HG02759 (cell line): Measurements from ENCODE around the gene BNIP2.
A peak's percentile ranks its signal among the peaks of the same experiment; 100 is the strongest.
"Not testable (repeated sequence)": the region's sequence is repeated elsewhere in the genome, so short reads cannot be mapped to it uniquely, and the experiment has no call there.

Experiments
- ATAC-seq: cut with Tn5 transposase; IDR thresholded peaks from one replicate; pipeline ENCODE4 v1.9.1; 2021; ENCODE audit warnings: mild to moderate bottlenecking, moderate library complexity; ENCODE audit not compliant: unreplicated experiment

The BNIP2 gene

GRCh38 chr15:59642351-59642750 lies 46.8 kb downstream of the BNIP2 start:
- no peak for ATAC-seq

- ATAC-seq = not testable (repeated sequence)
Observed at GRCh38 chr15:59637507-59637906, 51.6 kb downstream of the BNIP2 start.

DNA sequence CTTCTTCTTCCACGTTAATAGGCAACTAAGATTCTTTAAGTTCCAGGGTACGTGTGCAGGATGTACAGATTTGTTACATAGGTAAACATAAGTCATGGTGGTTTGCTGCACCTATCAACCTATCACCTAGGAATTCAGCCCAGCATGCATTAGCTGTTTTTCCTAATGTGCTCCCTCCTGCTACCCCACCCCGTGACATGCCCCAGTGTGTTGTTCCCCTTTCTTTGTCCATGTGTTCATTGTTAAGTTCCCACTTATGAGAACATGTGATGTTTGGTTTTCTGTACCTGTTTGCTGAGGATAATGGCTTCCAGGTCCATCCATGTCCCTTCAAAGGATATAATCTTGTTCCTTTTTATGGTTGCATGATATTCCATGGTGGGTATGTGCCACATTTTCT lies 52.9 kb downstream of the BNIP2 start:
- no peak for ATAC-seq

DNA sequence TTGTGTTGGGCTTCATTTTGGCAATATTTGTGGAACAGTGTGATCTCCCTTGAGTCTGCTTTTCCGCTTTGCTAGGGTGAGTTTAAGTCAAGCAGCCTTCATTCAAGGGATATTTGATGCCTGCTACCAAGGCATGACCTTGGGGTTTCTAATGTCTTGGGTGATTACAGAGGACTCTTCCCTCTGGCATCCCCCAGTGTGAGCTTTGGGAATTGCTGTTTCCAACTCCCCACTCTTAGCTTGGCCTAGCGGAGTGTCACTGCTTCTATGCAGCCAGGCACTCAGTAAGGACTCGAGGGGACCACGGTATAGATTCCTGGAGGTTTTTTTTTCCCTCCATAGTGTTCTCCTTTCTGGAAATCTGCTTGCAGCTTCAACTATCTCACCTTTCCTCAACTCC lies 56.4 kb downstream of the BNIP2 start:
- ATAC-seq = no peak

DNA sequence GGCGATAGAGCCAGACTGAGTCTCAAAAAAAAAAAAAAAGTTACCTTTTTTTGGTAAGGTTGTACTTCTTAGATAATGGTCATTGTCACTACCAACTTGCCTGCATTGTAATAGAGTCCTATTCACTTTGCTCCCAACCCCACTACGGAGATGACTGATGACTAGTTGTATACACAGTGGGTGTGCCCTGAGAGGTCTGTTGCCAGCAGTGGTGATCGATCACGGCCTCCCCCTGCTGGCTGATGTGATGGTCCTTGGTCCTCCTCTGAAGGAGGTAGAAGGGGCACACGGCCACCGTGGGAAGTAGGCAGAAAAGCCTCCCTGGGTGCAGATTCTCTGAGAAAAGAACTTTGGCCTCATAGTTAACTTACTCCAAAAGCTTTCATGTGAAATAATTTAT lies 66.8 kb downstream of the BNIP2 start:
- ATAC-seq = peak; percentile 78

- ATAC-seq = no peak
Observed at GRCh38 chr15:59618406-59618805, 70.7 kb downstream of the BNIP2 start.

DNA sequence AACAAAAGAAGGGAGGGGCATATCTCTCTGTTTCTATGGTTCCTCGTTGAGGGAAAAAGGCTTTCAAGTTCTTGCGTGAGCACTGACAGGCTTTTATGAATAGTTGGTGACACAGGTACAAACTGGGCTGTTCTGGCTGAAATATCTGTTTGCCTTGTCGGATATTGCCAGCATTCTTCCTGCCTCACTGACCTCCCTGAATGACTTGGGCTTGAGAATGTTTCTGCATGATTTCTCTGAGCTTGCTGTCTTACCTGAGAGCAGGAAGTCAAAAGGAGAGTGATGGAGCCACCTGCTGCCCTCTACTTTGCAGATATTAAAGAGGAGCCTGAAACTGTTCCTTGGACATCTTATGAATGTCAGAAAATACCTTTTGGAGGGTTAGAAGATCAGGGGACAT lies 72.7 kb downstream of the BNIP2 start:
- ATAC-seq = no peak

GRCh38 chr15:59615661-59616060 lies 73.5 kb downstream of the BNIP2 start:
- no peak for ATAC-seq

GRCh38 chr15:59614153-59614552 lies 75.0 kb downstream of the BNIP2 start:
- no peak for ATAC-seq

DNA sequence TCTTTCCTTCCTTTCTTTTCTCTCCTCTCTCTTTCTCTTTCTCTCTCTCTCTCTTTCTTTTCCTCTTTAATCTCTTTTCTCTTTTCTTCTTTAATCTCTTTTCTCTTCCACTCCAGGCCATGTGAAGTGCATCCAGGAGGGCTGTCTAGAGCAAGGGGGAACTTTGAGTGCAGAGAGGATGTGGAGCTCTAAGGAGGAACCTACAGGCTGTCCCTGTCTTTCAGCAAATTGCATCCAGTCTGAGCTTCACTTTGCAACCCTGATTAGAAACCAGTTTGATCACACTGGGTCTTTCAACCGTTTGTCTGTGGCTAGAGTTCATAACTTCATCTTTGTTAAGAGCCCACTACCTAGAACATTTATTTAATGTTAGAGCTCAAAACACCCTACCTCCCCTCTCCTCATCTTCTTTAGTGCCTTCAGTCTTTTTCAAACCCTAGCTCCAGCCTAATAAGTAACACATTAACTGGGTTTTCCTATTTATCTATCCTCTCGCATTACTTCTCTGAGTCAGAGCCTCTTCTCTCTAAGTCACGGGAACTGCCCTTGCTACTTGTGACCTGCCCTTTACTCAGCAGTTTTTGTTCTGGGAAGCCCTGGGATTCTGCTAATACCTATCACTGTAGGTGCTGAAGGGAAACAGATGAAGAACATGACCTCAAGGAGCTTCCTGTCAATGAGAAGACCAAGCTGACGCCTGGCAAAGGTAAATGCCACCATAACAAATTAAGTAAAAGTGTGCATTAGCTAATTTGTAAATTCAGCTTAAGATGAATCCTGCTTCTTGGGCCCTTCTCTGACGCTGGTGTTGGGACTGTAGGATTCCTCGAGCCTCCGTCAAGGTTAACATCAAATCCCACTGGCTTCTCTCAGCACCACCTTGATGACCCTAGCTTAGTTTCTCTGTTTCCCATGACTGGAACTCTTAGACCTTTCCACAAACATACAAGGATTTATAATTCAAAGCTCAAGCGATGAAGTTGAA lies 77.6 kb downstream of the BNIP2 start, which contains the start of gene GCNT3:
Gene GCNT3 (plus strand): TSS at position 508 of the 985 bp plus-strand sequence. CDS start 6,456 bp downstream, outside the sequence.
- ATAC-seq = no peak

- no peak for ATAC-seq
Observed at GRCh38 chr15:59609730-59610712, 79.1 kb downstream of the BNIP2 start.
